T1000 (cell line): Measurements from ENCODE around the gene CDH4.

Experiments used
- DNase-seq: peaks from one replicate; lab custom pipeline; 2025; ENCODE audit warnings: mixed read lengths; lab: John Stamatoyannopoulos, UW

CDH4 gene

DNA sequence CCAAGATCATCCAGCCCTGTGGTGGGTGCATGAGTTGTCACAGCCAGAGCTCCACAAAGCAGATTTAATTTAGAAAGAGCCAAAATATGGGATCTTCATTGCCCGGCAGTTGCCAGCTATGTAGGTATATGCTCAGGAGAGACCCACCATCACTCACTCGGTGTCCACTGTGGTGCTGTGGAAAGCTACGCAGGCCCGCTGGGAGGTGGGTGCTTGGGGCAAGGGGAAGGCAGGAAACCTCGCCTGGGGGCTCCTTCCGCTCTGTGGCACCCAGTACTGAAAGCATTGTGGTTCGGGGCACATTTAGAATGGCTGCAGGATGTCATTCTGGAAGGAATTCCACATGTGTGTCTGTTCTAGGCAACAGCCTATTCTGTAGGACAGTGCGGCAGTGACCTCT lies 553.7 kb downstream of the CDH4 start:
- no peak for DNase-seq

GRCh38 chr20:61806314-61806713 lies 554.3 kb downstream of the CDH4 start:
- no peak for DNase-seq

- DNase-seq, result no peak
These were observed 554.9 kb downstream of the CDH4 start for GRCh38 chr20:61806995-61807394.

DNA sequence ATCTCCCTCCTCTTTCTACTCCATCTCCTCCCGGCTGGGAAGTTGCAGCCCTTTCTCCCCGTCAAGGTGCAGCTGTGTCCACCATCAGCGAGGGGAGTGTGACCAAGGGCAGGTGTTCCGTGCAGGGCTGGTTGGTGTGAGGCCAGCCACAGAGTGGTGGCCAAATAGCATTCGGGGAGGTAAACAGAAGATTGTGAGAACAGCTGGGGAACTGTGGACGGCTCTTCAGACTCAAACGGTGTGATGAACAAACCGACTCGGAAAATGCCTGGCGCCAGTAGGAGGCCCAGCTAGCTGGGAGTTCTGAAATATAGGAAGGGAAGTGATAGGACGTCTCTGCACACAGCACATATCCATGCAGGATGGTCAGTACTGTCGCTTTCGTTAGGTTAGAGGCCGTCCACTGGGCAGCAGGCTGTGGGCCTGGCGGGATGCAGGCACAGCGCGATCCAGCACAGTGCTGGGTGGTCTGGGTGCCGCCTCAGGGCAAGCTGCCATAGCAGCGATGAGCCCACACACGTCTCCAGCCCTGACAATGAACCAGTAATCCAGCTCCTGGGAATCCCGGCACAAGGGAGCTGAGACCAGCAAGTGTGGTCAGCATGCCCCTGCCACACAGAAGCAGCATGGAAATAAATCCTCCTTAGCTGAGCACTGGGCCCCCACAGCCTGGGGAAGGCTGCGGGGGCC lies 555.6 kb downstream of the CDH4 start:
- DNase-seq, result no peak

GRCh38 chr20:61808447-61808846 lies 556.4 kb downstream of the CDH4 start:
- DNase-seq, result no peak

DNA sequence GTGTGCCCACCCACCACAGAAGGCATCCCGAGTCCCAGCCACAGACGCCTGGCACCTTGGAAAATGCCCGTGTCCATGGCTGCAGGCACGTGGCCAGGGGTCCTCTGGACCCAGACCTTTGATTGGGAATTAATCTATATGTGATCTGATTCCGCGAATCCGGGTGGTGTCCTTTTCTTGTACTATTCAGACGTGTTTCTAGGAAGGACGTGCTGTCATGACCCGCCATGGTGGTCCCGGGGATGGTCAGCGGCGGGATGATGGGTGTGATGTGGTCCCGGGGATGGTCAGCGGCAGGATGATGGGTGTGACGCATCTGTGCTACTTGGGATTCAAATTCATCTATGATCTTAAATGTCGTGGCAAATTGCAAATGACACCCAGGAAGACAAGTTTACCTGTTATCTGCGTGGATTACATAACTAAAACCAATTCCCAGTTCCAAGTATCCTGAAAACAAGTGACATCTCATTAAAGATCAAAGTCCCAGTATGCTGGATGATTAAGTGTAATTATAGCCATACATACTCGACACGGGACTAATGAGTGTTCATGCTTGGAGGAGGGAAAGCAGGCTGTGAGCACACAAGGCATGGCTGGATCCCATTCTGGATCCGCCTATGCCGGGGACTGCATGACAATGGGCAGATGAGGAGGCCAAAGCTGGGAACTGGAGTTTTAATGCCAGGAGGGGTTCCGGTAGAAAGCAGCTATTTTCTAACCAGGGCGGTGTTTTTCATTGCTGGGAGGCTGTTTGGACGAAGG lies 557.1 kb downstream of the CDH4 start:
- DNase-seq, result no peak

GRCh38 chr20:61810066-61810737 lies 558.1 kb downstream of the CDH4 start:
- DNase-seq, result no peak

DNA sequence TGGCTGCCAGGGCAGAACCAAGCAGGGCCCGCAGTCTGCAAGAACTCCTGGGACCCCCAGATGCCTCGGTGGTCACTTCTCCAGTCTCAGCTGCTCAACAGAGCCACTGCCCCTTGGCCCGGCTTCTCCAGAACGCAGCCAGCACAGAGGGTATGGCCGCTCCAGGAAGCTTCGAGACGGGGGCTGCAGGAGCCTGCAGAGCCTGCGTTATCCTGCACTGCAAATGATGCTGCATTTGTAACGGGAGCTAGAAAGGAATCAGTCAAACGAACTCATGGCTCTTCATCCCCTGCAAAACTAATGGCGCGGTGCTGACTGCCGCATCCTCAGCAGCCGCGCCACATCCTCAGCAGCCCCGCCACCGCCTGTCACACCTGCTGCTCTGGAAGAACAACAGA lies 558.7 kb downstream of the CDH4 start:
- DNase-seq, result no peak

GRCh38 chr20:61811166-61811565 lies 559.1 kb downstream of the CDH4 start:
- no peak for DNase-seq

- DNase-seq, result no peak
These were observed 560.2 kb downstream of the CDH4 start for GRCh38 chr20:61812121-61812844.

GRCh38 chr20:61812845-61813485 lies 560.9 kb downstream of the CDH4 start:
- no peak for DNase-seq

GRCh38 chr20:61813791-61814190 lies 561.7 kb downstream of the CDH4 start:
- no peak for DNase-seq

GRCh38 chr20:61814244-61814643 lies 562.2 kb downstream of the CDH4 start:
- no peak for DNase-seq

DNA sequence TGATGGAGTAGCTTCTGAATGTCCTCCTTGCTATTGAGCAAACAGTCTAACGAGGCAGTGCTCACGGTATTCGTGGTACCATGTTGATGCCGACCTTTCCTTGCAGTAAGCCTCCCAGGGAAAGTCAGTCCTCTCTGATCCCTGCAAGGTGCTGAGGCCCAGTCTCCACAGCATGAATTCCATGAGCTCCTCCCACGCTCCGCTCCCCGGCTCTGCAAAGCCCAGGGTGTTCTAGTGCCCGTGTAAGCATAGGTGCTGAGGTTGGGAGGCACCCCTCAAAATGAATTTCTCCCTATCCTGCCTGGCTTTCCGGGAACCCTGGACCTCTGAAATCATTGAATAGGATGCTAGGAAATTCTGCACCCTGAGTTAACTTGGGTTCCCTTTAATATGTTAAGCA lies 562.7 kb downstream of the CDH4 start:
- no peak for DNase-seq

DNA sequence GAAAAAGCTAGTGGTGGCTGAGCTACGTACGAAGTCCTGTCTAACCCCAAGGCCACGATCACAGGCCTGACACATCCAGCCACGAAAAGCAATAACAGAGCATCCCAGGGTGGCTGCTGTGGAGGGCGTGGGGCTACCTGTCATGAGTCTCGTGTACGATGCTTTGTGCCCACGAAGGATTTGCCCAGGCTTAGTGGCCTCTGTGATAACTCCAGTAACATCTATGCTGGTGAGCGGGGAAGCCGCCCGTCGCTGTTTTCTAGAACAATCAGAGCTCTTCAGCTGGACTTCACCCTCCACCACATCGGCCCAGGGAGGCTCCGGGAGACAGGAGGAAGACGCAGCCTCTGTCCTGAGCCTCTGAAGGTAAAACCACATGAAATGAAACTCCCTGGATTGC lies 563.1 kb downstream of the CDH4 start:
- no peak for DNase-seq

- no peak for DNase-seq
These were observed 563.6 kb downstream of the CDH4 start for GRCh38 chr20:61815678-61816077.

DNA sequence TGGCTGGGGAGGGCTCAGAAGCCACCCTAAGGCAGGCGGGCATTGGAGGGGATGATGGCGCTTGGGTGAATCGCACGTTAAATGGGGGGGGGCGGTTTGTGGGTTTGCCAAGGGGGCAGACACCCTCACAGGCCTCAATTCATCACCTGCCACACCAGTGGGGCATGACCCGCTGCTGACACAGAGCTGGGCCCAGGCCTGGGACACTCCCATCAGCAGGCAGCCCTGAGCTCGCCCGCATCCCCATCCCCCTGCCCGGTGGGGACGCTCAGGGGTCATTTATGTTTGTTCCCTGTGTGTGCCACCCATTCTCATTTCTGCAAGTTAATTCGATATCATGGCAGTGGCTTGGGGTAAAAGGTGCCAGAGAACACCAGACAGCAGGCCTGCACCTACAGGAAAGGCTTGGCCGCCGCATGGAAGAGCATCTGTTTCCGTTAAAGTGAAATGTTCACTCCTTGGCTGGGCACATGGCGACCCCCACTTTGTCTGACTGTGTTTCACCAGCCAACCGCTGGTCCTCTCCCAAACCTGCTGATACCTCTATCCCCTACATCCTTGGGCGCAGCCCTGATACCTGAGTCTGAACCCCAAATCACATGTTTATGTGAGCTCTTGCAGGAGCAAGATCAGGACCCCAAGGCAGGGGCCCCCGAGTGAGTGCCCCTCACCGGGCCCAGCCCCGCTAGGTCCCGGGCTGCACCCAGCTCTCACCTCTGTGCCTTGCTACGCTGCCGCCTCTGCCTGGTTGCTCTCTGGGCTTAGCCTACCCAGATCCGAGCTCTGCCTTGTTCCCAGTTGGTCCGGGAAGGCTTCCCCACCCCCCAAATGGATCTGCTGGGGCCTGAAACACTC lies 564.8 kb downstream of the CDH4 start:
- DNase-seq, result no peak

- DNase-seq, result no peak
These were observed 565.5 kb downstream of the CDH4 start for GRCh38 chr20:61817575-61817974.

DNA sequence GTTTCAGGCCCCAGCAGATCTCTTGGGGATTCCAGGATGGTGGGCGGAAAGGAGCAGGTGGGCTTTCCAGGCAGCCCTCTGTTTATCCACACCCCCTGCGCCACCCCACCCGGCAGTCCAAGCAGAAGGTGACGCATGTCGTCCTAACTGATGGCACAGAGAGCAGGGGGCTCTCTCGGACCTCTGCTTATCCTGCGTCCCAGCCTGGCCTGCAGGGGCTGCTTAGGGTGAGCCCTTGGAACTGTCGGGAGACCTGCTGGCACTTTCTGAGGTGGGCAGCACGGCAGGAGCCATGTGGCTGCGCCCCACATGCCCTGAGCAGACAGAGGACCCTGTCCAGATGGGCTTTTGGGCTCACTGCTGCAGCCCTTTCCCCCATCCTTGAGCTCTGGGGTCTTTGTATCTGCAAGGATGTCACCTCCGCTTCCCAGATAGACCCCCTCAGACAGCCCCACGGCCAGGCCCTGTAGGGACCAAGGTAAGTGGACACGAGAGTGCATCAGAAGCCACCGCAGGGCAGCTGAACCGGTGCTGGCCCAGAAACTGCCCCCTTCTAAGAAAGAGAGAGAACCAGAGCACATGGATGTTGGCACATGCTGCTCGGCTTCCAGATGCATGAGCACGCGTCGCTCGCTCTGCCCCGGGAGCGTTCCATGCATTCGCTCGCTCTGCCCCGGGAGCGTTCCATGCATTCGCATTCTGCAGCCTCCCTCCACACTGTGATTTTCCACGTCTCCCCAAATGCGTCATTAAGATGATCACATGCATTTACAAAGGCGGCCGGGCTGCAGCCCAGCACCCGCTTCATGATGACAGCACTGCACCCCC lies 566.9 kb downstream of the CDH4 start:
- no peak for DNase-seq

DNA sequence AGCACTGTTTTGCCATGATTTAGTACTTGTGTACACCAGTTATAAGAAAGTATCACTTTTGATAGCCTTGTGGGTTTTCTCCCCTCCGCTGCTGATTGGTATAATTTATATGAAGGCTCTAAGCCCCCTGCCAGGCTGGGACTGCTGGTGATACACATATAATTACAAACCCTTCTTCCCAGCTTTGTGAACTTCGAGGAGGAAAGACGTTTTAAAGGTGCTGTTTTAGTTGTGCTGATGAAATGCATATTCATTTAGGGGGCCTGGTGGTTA lies 567.4 kb downstream of the CDH4 start:
- DNase-seq, result no peak
